Mucosa of rectum (tissue), 2 donors: ENCODE results near the gene PPP1R15B.

Source experiments
- H3K27ac ChIP-seq, 2 donors: one replicate each; pipeline ENCODE4 v1.7.0; 2013; ENCODE audit warnings: inconsistent platforms in 2 of 2, low read depth in 2 of 2, low read length in 2 of 2
- H3K27me3 ChIP-seq, 2 donors: one replicate each; pipeline ENCODE4 v1.7.0; 2013; ENCODE audit warnings: low read length in 2 of 2; ENCODE audit not compliant: control insufficient read depth in 2 of 2, insufficient read depth in 2 of 2
- H3K36me3 ChIP-seq, 2 donors: one replicate each; pipeline ENCODE4 v1.7.0; 2013; ENCODE audit warnings: low read length in 2 of 2; ENCODE audit not compliant: control insufficient read depth in 2 of 2, insufficient read depth in 2 of 2
- H3K4me1 ChIP-seq, 2 donors: one replicate each; pipeline ENCODE4 v1.7.0; 2013; ENCODE audit warnings: low read length in 2 of 2, mild to moderate bottlenecking in 1 of 2; ENCODE audit not compliant: control insufficient read depth in 2 of 2, insufficient read depth in 2 of 2
- H3K4me3 ChIP-seq, 2 donors: one replicate each; pipeline ENCODE4 v1.7.0; 2013; ENCODE audit warnings: low read length in 2 of 2
- H3K9ac ChIP-seq, 2 donors: one replicate each; pipeline ENCODE4 v1.7.0; 2013; ENCODE audit warnings: low read length in 2 of 2, low read depth in 1 of 2, mild to moderate bottlenecking in 1 of 2
- H3K9me3 ChIP-seq, 2 donors: one replicate each; pipeline ENCODE4 v1.7.0; 2013; ENCODE audit warnings: low read length in 2 of 2; ENCODE audit not compliant: control insufficient read depth in 2 of 2
- donor health status: healthy.
- donor health status: Normal muscosa, but diverticular disease.

PPP1R15B gene

GRCh38 chr1:204359474-204360255, 52.0 kb downstream of the PPP1R15B start, which contains the start of gene PLEKHA6:
Gene PLEKHA6, minus strand, starts transcription at chr1:204359929. Its CDS starts 86,202 bp downstream, at chr1:204273727.
- Histone ChIP-seq H3K36me3 (no peaks in the 10 kb centered on the region), H3K9ac (no peak within 1 kb of the TSS), H3K9me3 (no peaks in the 10 kb centered on the region), H3K27ac (no peak within 1 kb of the TSS), H3K27me3 (no peaks in the 10 kb centered on the region), H3K4me3 (no peak within 1 kb of the TSS), H3K4me1 (peaks cover 7 to 20% of the 10 kb centered on the region in 2 donors)

GRCh38 chr1:204359131-204359473, 52.5 kb downstream of the PPP1R15B start:
- no peak overlapping the region for H3K9ac ChIP-seq

GRCh38 chr1:204358605-204359004, 53.0 kb downstream of the PPP1R15B start:
- Histone ChIP-seq H3K9ac (no peak overlapping the region), H3K9me3 (no peaks in the 10 kb centered on the region), H3K4me1 (peaks cover 7 to 12% of the 10 kb centered on the region in 2 donors), H3K27ac (no peak overlapping the region), H3K4me3 (no peak overlapping the region), H3K27me3 (no peaks in the 10 kb centered on the region), H3K36me3 (no peaks in the 10 kb centered on the region)

More at GRCh38 chr1:204359131-204359473, 52.5 kb downstream of the PPP1R15B start:
- Histone ChIP-seq H3K27me3 (no peaks in the 10 kb centered on the region), H3K4me1 (peaks cover 7 to 17% of the 10 kb centered on the region in 2 donors), H3K27ac (no peak overlapping the region), H3K36me3 (no peaks in the 10 kb centered on the region), H3K9me3 (no peaks in the 10 kb centered on the region), H3K4me3 (no peak overlapping the region)

GRCh38 chr1:204357551-204358490, 53.8 kb downstream of the PPP1R15B start:
- H3K27ac ChIP-seq: no peak overlapping the region
- no peaks in the 10 kb centered on the region for H3K27me3 ChIP-seq
- no peaks in the 10 kb centered on the region for H3K9me3 ChIP-seq
- H3K9ac ChIP-seq: no peak overlapping the region
- no peak overlapping the region for H3K4me3 ChIP-seq
- H3K4me1 ChIP-seq: peaks cover 0 to 8% of the 10 kb centered on the region in 2 donors
- no peaks in the 10 kb centered on the region for H3K36me3 ChIP-seq

DNA sequence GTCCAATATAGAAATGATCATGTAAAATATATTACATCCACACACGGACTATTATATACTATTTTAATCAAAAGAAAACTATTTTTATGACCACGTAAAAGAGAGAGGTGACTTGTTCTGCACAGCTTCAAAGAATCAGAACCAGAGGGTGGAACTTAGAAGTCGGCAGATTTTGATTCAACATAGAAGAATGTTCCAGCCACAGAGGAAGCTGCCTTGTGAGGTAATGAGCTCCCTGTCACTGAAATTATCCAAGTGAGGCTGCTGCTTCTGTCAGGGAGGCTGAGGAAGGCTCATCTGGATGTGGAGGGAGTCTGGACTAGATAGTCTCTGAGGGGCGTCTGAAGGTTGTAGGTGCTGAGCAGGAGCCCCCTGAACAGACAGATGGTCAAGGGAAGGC, 54.6 kb downstream of the PPP1R15B start:
- Histone ChIP-seq H3K9ac (no peak overlapping the region), H3K27me3 (no peaks in the 10 kb centered on the region), H3K4me1 (peaks cover 0 to 7% of the 10 kb centered on the region in 2 donors), H3K4me3 (no peak overlapping the region), H3K27ac (no peak overlapping the region), H3K36me3 (no peaks in the 10 kb centered on the region), H3K9me3 (no peaks in the 10 kb centered on the region)

DNA sequence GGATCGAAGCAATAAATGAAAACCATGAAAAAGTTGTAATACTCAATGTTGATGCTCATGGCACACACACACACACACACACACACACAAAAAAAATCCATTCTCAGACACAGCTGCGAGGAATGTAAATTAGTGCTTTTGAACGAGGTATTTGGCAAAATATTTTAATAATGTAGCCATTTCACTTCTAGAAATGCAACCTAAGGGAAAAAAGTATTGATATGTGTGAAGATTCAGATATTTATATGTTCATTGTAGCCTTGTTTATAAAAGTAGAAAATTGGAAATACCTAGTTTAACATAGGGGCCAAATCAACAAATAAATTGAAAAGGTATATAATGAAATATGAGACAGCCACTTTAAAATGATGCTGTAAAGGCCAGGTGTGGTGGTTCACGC, 55.7 kb downstream of the PPP1R15B start:
- Histone ChIP-seq H3K36me3 (no peaks in the 10 kb centered on the region), H3K4me1 (peaks cover 5 to 14% of the 10 kb centered on the region in 2 donors), H3K4me3 (no peak overlapping the region), H3K27ac (no peak overlapping the region), H3K27me3 (no peaks in the 10 kb centered on the region), H3K9ac (no peak overlapping the region), H3K9me3 (no peaks in the 10 kb centered on the region)

DNA sequence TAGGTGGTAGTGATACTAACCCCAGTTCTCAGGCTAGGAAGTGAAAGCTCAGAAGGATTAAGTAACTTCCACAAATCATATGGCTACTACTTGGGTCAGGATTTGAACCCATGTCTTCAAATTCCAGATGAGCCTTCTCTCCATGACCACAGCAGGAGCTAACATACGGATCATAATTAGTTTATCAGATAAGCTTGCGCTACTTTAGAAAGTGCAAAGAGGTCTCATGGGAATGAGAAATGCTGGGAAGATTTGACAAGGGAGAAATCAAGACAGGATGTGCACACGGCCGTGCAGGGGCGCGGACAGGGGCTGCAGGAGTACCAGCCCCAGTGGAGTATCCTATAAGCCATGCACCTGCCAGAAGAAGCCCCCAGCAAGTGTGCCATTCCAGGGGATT, 57.0 kb downstream of the PPP1R15B start:
- no peak overlapping the region for H3K9ac ChIP-seq
- no peaks in the 10 kb centered on the region for H3K9me3 ChIP-seq
- H3K27me3 ChIP-seq: no peaks in the 10 kb centered on the region

More for the DNA sequence above, 57.0 kb downstream of the PPP1R15B start:
- no peak overlapping the region for H3K27ac ChIP-seq
- peaks cover 11 to 27% of the 10 kb centered on the region in 2 donors for H3K4me1 ChIP-seq
- H3K36me3 ChIP-seq: no peaks in the 10 kb centered on the region
- H3K4me3 ChIP-seq: no peak overlapping the region
